NCI-H1105 (cell line): ENCODE data around the gene PGLYRP4.
"Not testable (repeated sequence)": the region's sequence is repeated elsewhere in the genome, so short reads cannot be mapped to it uniquely, and the experiment has no call there.

Source experiments
- DNase-seq: peaks from one replicate; lab custom pipeline; 2025; lab: John Stamatoyannopoulos, UW

The PGLYRP4 gene

DNA sequence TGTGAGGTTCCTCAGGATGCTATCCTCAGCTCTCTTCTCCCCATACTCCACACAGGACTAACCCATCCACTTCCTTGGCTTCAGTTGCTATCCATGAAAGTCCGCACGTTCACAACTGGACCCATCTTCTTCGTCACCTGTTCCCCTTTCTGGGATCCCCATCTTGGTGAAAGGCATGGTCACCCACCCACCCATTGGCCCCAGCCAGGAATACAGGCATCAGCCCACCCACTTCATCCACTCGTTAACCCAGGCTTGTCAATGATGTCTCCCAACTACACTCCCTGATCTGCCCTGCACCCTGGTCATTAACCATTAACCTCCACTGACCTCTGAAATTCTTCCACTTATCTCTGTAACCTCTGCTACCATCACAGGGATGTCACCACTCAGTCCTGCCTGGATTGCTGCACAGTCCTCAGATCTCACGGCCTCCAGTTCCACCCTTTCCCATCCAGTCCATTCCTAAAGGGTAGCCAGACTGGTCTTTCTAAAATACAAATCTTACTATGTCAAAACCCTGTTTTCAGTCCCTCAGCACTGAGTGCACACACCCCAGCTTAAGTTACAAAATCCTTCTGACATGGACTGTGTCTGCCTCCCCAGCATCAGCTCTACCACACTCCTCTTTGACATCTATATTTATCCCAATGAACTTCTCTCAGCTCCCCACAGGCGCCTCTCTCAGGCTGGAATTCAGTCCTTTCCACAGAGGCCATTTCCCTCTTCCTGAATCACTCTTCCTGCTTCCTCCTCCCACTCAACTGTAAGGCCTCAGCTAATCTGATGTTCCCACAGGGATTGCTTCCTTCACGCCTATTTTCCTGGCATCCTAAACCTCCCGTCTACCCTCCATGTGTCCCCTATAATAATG is 10.4 kb downstream of the PGLYRP4 start:
- no peak for DNase-seq

DNA sequence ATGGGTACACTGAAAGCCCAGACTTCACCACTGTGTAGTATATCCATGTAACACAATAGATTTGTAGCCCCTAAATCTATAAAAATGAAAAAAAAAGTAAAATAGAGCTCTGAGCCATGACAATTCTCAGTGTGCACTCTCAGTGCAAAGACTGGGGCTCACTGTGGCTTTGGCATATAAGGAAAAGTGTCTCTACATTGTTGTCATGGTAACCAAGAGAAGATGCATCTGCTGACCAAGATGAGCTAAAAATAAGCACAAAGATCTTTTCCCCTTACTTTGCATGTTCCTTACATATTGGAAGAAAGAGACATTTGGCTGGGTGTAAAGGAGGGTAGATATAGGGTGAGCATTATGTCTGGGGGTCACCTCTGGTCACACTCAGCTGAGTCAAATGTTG is 12.0 kb downstream of the PGLYRP4 start:
- DNase-seq: no peak

DNA sequence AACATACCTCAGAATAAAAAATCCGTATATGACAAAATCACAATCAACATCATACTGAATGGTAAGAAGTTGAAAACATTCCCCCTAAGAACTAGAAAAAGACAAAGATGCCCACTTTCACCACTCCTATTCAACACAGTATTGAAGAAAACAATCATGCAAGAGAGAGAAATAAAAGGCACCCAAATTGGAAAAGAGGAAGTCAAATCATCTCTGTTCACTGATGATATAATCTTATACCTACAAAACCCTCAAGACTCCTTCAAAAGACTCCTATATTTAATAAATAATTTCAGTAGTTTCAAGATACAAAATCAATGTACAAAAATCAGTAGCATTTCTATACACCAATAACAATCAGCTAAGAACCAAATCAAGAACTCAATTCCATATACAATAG is 14.7 kb downstream of the PGLYRP4 start:
- no peak for DNase-seq

DNA sequence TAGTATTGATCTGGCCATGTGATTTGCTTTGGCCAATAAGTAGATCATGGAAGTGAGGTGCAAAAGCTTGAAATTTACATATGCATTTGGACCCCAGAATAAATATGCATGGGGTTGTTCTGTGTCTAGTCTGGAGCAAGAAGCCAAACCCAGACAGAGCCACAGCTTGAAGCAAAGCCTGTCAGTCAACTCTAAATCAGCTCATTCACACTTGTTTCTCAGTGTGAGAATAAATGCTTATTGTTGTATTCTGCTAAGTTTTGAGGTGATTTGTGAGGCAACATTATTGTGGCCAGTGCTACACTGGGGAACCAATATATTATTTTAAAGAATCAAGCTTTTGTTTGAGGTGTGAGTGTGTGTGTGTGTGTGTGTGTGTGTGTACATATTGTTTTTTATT is 23.7 kb downstream of the PGLYRP4 start:
- DNase-seq: no peak

DNA sequence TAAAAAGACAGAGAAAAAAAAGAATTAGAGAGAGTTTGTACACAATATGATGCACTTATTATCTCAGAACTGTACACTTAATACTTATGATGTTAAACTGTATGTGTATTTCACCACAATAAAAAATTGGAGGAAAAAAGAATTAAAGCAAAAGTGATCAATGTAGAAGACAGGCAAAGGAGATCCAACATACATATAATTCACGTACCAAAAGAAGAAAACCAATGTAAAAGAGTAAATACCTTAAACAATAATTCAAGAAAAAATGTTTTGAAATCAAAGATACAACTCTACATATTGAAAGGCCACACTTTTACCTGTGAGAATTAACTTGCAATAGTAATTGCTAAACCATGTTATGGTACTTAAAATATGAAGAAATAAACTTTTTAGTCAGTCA is 26.1 kb downstream of the PGLYRP4 start:
- DNase-seq: no peak

DNA sequence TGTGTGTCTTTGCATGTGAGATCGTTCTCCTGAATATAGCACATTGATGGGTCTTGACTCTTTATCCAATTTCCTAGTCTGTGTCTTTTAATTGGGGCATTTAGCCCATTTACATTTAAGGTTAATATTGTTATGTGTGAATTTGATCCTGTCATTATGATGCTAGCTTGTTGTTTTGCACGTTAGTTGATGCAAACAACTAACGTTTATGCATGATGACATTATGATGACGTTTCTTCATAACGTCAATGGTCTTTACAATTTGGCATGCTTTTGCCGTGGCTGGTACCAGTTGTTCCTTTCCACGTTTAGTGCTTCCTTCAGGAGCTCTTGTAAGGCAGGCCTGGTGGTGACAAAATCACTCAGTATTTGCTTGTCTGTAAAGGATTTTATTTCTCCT is 30.5 kb downstream of the PGLYRP4 start:
- DNase-seq: not testable (repeated sequence)

DNA sequence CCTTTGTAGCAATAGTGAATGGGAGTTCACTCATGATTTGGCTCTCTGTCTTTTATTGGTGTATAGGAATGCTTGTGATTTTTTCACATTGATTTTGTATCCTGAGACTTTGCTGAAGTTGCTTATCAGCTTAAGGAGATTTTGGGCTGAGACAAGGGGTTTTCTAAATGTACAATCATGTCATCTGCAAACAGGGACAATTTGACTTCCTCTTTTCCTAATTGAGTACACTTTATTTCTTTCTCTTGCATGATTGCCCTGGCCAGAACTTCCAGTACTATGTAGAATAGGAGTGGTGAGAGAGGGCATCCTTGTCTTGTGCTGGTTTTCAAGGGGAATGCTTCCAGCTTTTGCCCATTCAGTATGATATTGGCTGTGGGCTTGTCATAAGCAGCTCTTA is 32.6 kb downstream of the PGLYRP4 start:
- DNase-seq: not testable (repeated sequence)

DNA sequence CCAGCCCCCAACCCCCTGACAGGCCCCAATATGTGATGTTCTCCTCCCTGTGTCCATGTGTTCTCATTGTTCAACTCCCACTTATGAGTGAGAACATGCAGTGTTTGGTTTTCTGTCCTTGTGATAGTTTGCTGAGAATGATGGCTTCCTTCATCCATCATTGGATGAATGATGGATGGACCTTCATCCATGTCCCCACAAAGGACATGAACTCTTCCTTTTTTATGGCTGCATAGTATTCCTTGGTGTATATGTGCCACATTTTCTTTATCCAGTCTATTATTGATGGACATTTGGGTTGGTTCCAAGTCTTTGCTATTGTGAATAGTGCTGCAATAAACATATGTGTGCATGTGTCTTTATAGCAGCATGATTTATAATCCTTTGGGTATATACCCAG is 34.3 kb downstream of the PGLYRP4 start:
- not testable (repeated sequence) for DNase-seq

DNA sequence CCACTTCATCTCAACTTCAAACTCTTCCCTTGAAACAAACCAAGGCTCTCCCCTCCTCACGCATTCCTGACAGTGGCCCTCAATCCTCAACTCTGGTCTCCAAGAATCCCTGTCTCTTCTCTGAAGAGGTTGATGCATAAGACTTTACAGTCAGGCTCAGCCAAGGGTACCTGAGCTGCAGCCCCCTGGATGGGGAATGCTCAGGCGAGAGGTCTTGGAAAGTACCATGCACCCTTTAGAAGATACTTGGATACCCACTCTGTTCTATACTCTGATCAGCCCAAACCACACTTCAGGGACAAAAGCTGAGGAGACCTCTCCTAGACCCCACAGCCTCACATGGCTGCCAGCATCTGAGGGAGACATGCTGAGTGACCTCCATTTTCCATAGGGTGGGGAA is 35.4 kb downstream of the PGLYRP4 start:
- DNase-seq: no peak

DNA sequence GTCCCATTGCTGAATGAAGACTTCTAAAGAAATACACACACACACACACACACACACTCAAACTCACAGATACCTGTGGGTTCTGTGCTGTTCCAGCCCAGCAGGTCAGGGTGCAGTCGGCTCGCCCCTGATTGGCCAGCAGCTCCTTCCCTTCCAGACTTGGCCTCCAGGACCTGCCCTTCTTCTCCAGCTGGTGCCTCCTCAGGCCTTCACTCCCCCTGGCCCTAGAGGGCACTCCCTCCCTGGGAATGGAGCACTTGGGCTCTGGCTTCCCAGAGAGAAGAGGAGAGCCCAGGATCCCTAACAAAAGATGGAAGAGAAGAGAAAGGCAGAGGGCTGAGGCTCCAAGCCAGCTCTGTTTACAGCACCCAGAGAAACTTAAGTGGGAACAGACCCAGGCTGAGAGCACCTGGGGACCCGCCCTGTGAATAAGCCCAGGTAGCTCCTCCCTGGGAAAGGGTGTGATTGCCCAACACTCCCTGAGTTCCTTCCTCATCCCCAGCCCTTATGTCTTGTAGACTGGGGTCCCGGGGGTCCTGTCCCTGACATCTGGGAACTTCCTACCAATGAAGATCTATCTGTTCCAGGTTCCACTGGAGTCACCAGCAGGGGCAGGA is 36.0 kb downstream of the PGLYRP4 start, which contains the start of gene PGLYRP3:
PGLYRP3 (minus strand) TSS at position 383 of the 617 bp plus-strand sequence. CDS start 2,287 bp downstream, outside the sequence.
- no peak for DNase-seq

DNA sequence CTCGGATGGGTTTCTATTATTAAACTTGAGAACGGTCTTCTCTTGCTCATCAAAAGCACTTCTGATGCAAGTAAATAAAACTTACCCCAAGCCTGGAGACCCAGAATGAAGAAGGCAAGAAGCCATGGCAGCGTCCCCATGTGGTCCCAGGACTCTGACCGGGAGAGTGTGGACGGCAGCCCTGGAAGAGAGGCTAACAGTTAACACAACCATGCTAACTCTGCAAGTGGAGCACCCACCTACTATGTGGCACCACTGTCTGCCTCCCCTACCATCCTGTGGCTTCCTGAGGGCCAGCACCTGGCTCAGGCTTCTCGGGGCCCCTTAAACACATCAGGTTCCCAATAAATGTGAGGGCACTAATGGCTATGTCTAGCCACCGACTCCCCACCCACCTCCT is 38.1 kb downstream of the PGLYRP4 start:
- no peak for DNase-seq

DNA sequence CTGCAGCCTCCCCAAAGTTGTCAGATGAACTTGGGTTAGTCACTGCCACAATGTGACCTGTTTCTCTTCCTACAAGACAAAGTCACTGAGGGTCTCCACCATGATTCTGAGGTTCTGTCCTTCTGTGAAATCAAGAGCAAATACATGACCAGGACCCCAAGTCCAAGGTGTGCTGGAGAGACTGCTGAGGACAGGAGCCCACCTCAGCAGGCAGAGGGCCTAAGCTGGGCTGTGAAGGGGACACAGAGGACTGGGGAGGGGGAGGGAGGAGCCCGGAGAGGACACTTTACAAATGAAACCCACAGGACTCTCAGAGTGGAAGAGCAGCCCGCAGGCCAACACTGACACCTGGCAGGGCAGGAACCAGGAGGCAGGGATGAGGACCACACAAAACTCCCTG is 39.2 kb downstream of the PGLYRP4 start:
- DNase-seq: no peak

DNA sequence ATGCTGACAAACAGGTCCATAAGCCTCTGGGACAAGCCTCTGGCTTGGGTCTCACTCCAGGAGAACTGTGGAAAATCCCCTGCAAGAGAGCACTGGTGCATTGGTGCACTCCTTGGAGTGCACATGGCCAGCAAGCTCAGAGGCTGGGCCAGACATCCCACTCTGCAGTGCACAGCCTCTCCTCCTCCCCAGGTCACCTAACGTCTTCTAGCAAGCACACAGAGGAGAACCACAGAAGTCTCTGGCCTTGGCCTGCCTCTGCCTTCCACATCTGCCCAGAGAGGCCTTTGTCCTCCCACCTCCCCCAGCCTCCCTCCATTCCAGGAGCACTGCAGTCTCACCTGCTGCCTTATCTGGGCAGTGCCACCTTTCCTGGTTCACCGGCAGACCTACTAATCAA is 40.1 kb downstream of the PGLYRP4 start:
- no peak for DNase-seq

DNA sequence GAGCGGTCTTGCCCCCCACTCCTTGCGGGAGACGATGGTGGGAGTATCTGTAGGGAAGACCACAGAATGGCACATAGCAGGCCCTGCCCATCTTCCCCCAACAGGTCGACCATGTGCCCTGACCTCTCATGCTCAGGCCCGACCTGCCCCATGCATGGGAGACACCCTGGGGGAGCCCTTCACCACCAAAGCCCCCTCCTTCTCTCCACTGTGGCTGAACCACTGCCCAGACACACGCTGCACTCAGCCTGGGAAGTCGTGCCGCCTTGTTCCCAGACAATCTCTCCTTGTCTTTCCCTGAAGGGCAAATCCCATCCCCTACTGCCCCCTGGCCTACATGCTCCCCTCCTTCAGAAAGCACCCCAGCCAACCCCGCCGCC is 41.4 kb downstream of the PGLYRP4 start:
- no peak for DNase-seq

DNA sequence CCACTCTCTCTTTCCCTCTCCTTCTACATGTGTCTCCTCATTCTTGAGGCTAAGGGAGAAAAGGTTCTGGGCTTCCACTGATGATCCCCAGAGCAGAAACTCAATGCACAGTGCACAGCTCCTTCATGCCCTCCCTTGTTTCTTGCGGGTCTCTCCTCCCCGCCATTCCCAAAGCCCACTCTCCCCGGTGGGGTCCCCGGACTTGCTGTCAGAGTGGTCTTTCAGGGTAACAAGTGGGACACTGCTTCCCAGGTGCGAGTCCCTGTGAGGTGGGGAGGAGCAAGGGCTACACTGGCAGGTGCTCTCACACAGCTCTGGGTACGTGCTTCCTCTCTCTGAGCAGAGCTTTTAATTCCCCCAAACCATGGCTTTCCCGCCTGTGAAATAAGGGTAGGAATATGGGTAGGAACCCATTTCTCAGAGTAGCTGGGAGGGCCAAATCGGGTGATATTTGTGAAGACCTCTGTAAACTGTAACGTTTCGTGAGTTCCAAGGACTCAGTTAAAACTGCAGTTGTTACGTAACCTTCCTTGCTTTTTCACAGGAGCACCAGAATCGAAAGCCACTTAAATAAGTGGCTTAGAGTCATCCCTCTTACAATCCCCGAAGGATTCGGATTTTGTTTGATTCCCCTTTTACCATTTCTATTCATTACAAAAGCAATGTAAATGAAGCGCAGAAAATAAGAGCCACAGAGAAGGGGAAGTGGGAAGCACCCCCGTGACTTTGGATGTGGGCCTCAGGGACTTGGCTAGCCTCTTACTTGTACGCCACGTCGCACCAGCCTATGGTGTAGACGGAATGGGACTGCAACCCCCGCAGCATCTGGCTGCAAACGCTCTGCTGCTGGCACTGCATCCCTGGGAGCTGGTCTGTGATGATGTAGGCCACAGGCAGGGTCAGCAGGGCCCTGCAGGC is 42.1 kb downstream of the PGLYRP4 start:
- DNase-seq: no peak

DNA sequence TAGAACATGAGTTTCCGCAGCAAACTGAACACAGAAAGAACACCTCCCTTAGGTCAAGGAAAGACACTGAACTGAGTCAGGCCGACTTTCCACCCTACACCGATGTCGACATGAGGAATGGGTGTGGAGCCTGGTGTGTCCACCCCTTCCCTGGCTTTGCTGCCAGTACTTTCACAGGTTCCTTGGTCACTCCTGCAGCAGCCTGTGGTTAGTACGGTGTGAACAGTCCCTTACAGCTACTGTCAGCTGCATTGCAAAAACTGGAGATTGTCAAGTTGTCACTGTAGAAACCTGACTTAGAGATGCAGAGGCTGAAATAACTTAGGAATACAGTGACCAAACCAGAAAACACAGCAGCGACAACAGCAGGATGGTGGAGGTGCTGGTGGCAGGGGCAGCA is 43.0 kb downstream of the PGLYRP4 start:
- DNase-seq: no peak

DNA sequence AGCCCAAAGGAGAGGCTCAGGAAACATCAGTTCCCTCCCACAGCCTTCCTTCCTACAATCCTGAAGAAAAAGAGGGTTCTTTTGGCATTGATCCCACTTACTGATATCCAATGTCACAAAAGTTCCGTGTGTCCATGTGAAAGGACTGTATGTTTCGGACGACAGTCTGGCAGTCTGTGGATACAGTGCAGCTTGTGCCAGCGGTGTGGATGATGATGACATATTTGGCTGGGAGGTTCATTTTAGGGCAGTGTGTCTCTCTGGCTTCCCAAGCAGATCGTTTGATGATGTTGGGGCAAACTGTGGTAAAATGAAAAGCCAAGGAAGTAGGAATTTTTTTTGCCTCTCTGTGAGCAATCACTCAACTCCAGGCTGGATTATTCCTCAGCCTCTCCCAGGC is 46.3 kb downstream of the PGLYRP4 start:
- no peak for DNase-seq

DNA sequence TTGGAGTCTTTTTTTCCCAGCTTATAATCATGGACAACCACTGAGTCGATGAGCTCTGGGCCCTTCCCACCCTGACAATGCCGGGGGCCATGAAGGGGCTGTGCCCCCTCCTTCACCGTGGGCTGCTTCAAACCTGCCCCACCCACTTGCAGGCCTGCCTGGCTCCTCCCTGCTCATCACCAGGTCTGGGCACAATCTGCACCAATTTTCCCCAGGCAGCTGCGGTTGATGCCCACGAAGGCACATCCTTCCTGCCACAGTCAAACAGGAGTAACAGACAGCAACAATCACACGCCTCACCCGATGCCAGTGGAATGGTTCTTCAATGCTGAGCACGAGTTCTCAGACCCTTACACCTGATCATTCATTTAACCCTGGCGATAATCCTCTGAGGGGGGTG is 54.8 kb downstream of the PGLYRP4 start:
- no peak for DNase-seq

DNA sequence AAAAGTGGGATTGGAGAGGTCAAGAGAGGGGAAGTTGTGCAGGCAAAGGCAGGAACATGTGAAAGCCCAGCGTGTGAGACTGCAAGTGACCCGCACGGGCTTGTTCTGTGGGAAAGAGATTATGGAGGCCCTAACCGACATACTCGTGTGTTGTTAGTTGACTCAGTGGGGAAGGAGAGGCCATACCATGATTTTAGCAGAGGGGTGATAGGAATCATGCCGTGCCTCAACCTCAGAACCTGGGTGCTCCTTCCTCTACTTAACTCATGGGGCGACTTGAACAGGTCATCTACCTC is 55.2 kb downstream of the PGLYRP4 start:
- DNase-seq: no peak

DNA sequence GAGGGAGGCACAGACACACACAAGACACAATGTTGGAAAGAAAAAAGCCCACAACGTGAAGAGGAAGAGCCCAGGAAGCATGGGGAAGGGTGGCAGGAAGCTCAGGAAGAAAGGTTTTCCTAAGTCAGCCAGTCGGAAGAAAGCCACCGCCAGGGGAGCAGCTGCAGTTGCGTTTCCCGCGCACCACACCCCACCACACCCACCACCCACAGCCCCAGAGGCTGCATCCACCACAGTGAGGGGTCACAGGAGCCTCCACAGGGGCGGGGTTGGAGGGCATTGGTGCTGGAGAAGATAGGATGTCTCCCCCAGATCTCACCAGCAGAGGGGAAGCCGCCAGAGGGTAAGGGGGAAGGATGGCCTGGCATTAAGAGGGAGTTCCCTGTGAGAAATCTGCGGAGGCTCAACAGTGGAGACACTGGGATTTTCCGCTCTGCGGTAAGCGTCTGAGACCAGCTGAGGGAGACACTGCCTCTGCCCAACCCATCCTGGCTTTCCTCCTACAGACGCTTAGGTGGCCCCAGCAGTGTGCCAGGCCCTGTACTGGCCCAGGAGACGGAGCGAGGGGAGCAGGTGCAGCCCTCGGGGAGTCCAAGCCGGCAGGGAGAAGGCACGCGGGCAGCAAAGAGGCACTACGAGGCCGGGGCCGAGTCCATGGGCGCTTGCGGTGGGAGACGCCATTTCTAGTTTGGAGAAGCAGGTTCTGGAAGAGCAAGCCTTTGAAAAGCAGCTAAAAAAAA is 55.7 kb downstream of the PGLYRP4 start:
- no peak for DNase-seq

DNA sequence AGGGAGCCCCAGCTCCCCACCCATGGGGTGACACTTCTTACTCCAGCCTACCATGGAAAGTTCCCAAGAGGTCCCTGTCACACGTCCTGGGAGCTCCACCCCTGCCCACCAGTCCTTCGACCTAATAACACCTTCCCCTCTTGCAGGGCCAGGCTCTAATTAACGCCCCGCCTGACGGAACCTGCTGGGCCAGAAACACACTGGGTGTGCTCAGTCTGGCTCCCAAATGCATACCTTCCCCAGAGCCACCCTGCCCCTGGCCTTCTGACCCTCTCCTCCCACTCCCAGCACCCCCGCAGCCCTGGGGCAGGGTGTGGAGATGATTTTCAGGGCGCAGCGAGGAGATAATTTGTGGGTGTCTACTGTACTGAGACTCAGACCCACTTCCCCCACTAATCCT is 56.5 kb downstream of the PGLYRP4 start:
- no peak for DNase-seq

DNA sequence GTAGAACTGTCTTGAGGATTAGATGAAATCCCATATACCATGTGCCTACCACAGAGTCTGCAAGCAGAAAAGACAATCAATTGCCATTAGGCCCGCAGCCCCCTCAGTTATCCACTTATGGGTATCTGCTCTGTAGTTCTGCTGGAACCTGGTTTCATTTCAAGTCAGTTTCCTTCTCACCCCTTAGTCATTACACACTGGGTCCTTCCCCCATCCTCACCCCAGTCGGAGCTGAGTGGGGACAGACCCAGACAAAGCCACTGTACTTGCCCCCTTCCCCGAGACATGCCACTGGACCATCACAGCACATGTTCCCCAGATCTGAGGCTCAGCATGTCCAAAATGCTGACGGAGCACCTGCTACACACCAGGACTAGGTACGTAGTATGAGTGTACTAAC is 57.1 kb downstream of the PGLYRP4 start:
- DNase-seq: no peak
